ENCODE measurements around the gene HOXC6.

HOXC6 gene

GRCh38 chr12:53989227-53990113, 38.8 kb upstream of the HOXC6 start (continued):
- TF ChIP-seq KLF9 (tag by site-specific recombination; IDR thresholded peaks at IDR 0.05; ENCODE audit: low read depth) (no peak), TCF7L2 (IDR thresholded peaks at IDR 0.05; ENCODE audit: borderline replicate concordance, low read depth, low read length) (no peak), ZNF768 (tag by site-specific recombination; IDR thresholded peaks at IDR 0.05) (peak; percentile 62; the same call in 1 of the 2 replicates), ZBTB48 (tag by site-specific recombination; IDR thresholded peaks at IDR 0.05) (peak; percentile 47; the same call in 1 of the 2 replicates), ZNF175 (tag by site-specific recombination; IDR thresholded peaks at IDR 0.05) (no peak), PRDM6 (tag by site-specific recombination; IDR thresholded peaks at IDR 0.05) (peak; percentile 85), ZBTB6 (tag by site-specific recombination; IDR thresholded peaks at IDR 0.05) (peak; percentile 71), REST (tag by site-specific recombination; IDR thresholded peaks at IDR 0.05) (no peak), GLI4 (tag by site-specific recombination; IDR thresholded peaks at IDR 0.05) (no peak), ZNF2 (tag by site-specific recombination; IDR thresholded peaks at IDR 0.05) (no peak), FEZF1 (tag by site-specific recombination; IDR thresholded peaks at IDR 0.05) (peak; percentile 53), ZBTB11 (tag by site-specific recombination; conservative IDR thresholded peaks at IDR 0.05; ENCODE audit: low read depth) (peak; percentile 85; the same call in 1 of the 2 replicates), ZNF112 (tag by site-specific recombination; IDR thresholded peaks at IDR 0.05) (no peak), ZFP37 (tag by site-specific recombination; IDR thresholded peaks at IDR 0.05) (no peak), ZEB2 (tag by site-specific recombination; IDR thresholded peaks at IDR 0.05) (peak; percentile 70), PRDM2 (tag by site-specific recombination; IDR thresholded peaks at IDR 0.05; ENCODE audit: borderline replicate concordance) (no peak), RBAK (tag by site-specific recombination; IDR thresholded peaks at IDR 0.05) (no peak), ZNF248 (tag by site-specific recombination; IDR thresholded peaks at IDR 0.05) (no peak), ZNF777 (tag by site-specific recombination; IDR thresholded peaks at IDR 0.05; ENCODE audit: borderline replicate concordance) (no peak), ZNF239 (tag by site-specific recombination; IDR thresholded peaks at IDR 0.05) (no peak), ZNF394 (tag by site-specific recombination; IDR thresholded peaks at IDR 0.05; ENCODE audit: borderline replicate concordance) (0 out of 2 replicates have a peak, but pooled peaks have one; percentile 10), ZNF521 (tag by site-specific recombination; IDR thresholded peaks at IDR 0.05) (no peak), ZNF146 (tag by site-specific recombination; IDR thresholded peaks at IDR 0.05) (no peak)
